ENCODE data around the gene PPFIA4. TPM values are rescaled to one million over a fixed set of nuclear protein-coding genes. Genes with fewer than 3 reads are reported as not detected.

Gene PPFIA4
- total and polyA plus RNA-seq, 2 donors (not counting 3 experiments of a cell fraction or from before 2014, with no cell fraction given) = 0.17 to 0.22 TPM

DNA sequence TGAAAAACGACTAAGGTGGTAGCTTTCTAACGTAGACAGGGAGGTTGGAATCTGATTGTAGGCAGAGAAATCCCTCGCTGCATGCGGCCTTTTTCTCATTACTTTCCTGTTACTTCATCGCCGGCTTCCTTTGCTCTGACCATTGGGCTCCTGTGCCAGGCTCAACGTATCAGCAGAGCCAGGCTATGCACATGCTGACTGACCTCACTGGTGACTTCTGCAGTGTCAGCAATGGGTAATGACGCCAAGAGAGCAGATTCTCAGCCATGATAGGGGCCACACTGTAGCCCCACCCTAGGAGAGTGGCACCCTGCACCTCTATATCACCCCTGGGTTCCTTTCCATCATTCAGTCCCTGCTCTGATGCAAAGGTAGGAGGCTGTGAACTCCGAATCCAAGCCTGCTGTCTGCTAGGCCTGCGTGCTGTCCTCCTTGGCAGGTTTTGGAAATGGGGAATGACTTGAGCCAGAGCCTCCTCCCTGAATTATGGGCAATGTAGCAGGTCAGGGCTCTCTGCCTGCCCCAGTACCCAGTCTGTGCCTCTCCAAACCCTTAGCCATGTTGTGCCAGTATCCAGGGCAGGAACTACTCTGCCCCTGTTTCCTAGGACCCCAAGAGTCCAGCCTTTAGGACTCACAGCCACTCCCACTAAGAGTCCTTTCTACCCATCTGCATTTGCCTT is 11.4 kb downstream of the PPFIA4 start:
- Histone ChIP-seq H3K4me2 (ENCODE audit: insufficient read depth, low read length) (no peak overlapping the region), H3K4me3 (replicated peaks in 1 of 3; ENCODE audit: insufficient read depth in 1 of 3, low read depth in 1 of 3, low read length in 3 of 3) (no peak overlapping the region), H3K27ac (ENCODE audit: insufficient read depth, low read depth, low read length) (no peak overlapping the region), H3K27me3 (ENCODE audit: control insufficient read depth in 2 of 2, insufficient read depth in 2 of 2, low read length in 2 of 2) (peaks cover 0 to 16% of the 10 kb centered on the region in 2 experiments), H3K9me3 (replicated peaks; ENCODE audit: control insufficient read depth, insufficient read depth, low read length) (no peaks in the 10 kb centered on the region), H3K79me2 (ENCODE audit: control insufficient read depth, insufficient read depth, low read length) (no peaks in the 10 kb centered on the region), H3K9me1 (replicated peaks; ENCODE audit: control insufficient read depth, extremely low read depth, insufficient read depth, low read length) (no peaks in the 10 kb centered on the region), H2AFZ (ENCODE audit: low read depth, low read length) (no peak overlapping the region), H3K9ac (replicated peaks; ENCODE audit: extremely low read depth, insufficient read depth, low read length) (no peak overlapping the region), H3K36me3 (ENCODE audit: control insufficient read depth in 2 of 2, extremely low read depth in 1 of 2, insufficient read depth in 2 of 2, low read length in 2 of 2) (no peaks in the 10 kb centered on the region), H3K4me1 (ENCODE audit: control insufficient read depth, extremely low read depth, insufficient read depth, low read length) (no peaks in the 10 kb centered on the region), H4K20me1 (replicated peaks; ENCODE audit: control insufficient read depth, extremely low read depth, insufficient read depth, low read length) (no peaks in the 10 kb centered on the region)
- BruUV-seq (replicated peaks) = no TSS peak
- ChIA-PET CTCF (interaction anchor here (1.0 to 4.5 kb wide), 4 partner anchors 135 to 231 kb away, joined by 4 to 42 read pairs (median 16); no protein-coding TSS in a partner anchor), POLR2A (no interaction called here)
- DNase-seq (ENCODE audit: low read depth, low spot score) (no peak), FAIRE-seq (no peak)
- intact Hi-C loops (cut with micrococcal nuclease) (loop anchor here (5.0 to 10.0 kb wide), 2 partner anchors 80 to 287 kb away; no protein-coding TSS in a partner anchor), dilution Hi-C loops (cut with MboI; ENCODE audit: extremely low pct_ligation_motif_present, low sequenced_read_pairs) (no loop called here)
- TF ChIP-seq JUN (IDR thresholded peaks at IDR 0.05; ENCODE audit: borderline replicate concordance, insufficient read depth, insufficient read length, low read depth) (no peak), POLR2A (IDR thresholded peaks at IDR 0.05; ENCODE audit: low read depth, low read length) (no peak), GATA2 (IDR thresholded peaks at IDR 0.05; ENCODE audit: insufficient read depth, insufficient read length, low read depth, low read length) (no peak), FOS (IDR thresholded peaks at IDR 0.05; ENCODE audit: borderline replicate concordance, insufficient read depth, low read length) (no peak), POLR2AphosphoS5 (IDR thresholded peaks at IDR 0.05; ENCODE audit: insufficient read depth, low read depth, low read length) (no peak), EZH2 (IDR thresholded peaks at IDR 0.05; ENCODE audit: borderline replicate concordance, low read depth, low read length, severe bottlenecking) (no peak), MYC (IDR thresholded peaks at IDR 0.05; ENCODE audit: low read depth, low read length) (no peak)
- TF ChIP-seq, protein P1, sequence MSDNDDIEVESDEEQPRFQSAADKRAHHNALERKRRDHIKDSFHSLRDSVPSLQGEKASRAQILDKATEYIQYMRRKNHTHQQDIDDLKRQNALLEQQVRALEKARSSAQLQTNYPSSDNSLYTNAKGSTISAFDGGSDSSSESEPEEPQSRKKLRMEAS (IDR thresholded peaks at IDR 0.05; ENCODE audit: insufficient read depth, insufficient read length) = no peak
- TF ChIP-seq, protein P2, sequence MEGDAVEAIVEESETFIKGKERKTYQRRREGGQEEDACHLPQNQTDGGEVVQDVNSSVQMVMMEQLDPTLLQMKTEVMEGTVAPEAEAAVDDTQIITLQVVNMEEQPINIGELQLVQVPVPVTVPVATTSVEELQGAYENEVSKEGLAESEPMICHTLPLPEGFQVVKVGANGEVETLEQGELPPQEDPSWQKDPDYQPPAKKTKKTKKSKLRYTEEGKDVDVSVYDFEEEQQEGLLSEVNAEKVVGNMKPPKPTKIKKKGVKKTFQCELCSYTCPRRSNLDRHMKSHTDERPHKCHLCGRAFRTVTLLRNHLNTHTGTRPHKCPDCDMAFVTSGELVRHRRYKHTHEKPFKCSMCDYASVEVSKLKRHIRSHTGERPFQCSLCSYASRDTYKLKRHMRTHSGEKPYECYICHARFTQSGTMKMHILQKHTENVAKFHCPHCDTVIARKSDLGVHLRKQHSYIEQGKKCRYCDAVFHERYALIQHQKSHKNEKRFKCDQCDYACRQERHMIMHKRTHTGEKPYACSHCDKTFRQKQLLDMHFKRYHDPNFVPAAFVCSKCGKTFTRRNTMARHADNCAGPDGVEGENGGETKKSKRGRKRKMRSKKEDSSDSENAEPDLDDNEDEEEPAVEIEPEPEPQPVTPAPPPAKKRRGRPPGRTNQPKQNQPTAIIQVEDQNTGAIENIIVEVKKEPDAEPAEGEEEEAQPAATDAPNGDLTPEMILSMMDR (IDR thresholded peaks at IDR 0.05; ENCODE audit: extremely low read depth in 1 of 2, insufficient read depth in 1 of 2, low read depth in 1 of 2, low read length in 2 of 2) = no peak

Measured in endothelial cell of umbilical vein (primary cell).